Stimulated activated CD4-positive, alpha-beta T cell treated with anti-CD3 and anti-CD28 coated beads, Interleukin-12 subunit alpha, Interleukin-12 subunit beta, amount 100 ng/mL, for 4 hours (primary cell): Measurements from ENCODE around the gene ABCB9.

Experiments
- DNase-seq: peaks from one replicate; pipeline ENCODE4 v3.0.0-alpha.2; 2020

ABCB9 gene

DNA sequence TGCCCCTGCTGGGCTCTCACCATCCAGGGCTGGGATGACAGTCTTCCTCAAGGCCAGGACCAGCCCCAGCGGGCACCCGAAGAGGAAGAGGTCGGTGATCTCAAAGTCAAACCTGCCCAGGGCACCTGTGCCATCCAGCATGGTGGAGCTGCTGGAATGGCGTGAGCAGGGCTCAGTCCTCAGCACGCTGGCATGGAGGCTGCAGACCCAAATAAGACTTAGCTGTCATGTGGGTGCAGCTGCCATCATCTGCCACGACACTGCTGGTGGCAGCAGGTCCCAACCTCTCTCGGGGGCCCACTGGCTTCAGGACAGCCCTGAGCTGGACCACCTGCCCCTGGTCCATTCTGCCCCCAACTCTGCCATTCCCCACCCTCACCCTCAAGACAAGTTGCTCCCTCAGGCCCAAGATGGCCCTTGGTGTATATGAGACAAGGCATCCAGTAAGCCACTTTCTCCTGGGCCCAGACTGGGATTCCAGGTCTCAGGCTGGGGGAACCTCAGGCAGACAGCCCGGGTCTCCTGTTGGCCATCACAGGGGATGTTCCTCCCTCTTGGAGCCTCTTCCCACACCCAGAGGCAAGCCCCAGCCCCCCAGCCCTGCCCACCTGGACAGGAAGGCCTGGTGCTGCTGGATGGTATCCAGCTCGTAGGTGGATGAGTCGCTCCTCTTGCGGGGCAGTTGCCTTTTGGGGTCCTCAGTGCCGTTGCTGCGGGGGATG, 28.7 kb upstream of the ABCB9 start:
- no peak for DNase-seq

DNA sequence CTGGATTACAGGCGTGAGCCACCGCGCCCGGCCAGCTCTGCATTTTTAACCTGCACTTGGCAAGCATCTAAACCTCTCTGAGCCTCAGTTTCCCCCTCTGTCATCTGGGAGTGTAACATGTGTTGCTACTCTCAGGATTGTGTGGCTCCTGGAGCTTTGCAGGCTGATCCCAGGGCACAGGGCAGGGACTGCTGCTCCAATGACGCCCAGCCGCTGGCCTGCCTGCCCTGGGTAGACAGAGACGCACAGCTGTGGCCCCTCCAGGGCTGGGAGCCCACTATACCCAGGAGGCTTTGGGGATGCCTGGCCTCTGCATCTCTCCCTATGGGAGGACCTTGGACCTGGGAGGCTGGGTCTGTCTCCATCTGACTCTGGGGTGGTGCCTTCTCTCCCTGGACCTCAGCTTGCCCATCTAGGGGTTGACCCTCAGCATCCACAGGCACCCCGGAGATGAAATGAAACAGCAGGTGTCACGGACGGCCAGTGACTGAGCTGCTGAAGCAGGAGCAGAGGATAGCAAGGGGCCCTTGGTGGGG, 27.9 kb upstream of the ABCB9 start:
- no peak for DNase-seq

DNA sequence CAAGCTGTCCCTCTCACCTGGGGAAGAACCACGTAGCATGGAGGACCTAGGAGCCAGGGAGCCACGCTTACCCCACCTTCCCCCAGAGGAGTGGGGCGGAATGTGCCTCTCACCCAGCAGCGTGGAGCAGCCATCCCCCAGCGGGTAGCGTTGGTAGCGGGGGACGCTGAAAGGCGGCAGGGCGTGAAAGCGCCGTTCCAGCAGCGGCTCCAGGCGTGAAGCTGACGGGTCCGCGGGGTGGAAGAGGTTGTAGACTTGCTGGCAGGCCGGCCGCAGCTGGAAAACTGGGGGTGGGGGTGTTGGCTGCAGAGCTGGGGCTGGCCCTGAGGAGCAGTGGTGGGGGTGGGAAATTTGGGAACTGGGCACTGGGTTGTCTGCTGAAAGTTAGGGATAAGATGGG, 26.1 kb upstream of the ABCB9 start:
- no peak for DNase-seq

DNA sequence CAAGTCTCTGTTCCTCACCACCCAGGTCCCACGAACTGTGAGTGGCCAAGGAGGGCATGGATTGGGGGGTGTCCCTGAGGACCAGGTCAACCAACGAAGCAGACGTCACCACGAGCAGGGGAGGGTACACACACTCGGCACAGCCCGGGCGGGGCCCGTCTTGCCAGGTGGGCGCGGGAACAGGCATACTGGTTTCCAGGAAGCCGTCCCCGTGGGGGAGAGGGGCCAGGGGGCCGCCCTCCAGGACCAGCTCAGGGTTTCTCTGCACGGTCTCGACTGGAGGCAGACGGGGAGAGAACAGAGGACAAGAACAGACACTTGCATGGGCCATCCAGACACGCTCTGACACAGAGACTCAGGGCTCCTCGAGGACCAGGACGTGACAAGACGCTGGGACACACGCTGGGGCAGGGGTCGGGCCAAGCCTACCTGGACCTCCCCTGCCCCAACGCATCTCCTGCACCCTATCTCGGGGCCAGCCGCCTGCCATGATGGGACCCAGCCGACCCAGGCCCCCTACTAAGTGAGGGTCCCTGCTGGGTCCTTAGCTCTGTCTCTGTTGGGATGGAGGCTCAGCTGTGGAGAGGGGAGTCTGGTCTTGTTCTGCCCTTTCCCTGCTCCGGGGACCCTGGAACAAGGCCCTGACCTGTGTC, 25.5 kb upstream of the ABCB9 start:
- no peak for DNase-seq

DNA sequence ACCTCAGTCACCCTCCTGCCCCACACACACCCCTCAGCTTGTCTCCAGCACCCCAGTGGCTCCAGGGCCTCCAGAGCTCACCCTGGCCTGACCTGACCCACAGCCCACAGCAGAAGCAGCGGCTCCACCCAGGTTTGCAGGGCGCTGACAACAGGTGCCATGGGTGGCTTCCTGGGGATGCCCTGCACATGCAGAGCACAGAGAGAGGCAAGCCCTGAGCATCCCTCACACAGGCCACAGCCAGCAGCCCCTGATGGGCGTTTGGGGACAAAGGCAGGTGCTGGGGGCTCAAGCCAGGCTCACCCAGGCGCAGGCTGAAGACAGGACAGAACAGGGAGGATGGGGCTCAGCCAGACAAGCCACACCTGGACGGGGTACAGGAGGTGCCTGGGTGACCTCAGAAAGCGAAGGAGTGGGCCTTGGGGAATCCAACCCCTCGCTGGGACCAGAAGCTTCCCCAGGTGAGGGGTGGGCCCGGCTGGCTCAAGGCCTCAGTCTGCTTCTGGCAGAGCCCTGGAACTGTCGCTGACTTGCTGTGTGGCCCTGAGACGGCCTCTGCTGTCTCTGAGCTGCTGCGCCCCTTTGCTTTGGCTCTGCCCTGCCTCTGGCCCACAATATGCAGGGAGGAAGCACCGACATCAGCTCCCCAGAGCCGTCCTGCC, 24.8 kb upstream of the ABCB9 start:
- DNase-seq, result no peak

DNA sequence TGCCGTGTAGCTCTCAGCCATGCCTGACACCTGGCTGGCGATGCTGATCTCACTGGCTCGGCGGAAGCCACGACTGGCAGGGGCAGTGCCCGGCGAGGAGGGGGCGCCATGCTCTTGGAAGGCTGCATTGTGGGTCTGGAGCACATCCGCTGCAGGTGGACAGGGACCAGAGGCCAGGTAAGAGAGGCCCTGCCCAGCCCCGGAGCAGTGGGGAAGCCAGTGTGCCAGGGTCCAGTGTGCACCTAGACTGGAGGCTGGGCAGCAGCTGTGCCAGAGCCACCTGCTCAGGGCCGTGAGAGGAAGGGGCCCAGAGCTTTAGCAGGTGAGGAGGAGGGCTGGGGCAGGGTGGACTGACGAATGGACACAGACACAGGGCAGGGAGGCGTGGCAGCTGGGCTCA, 24.3 kb upstream of the ABCB9 start:
- no peak for DNase-seq

DNA sequence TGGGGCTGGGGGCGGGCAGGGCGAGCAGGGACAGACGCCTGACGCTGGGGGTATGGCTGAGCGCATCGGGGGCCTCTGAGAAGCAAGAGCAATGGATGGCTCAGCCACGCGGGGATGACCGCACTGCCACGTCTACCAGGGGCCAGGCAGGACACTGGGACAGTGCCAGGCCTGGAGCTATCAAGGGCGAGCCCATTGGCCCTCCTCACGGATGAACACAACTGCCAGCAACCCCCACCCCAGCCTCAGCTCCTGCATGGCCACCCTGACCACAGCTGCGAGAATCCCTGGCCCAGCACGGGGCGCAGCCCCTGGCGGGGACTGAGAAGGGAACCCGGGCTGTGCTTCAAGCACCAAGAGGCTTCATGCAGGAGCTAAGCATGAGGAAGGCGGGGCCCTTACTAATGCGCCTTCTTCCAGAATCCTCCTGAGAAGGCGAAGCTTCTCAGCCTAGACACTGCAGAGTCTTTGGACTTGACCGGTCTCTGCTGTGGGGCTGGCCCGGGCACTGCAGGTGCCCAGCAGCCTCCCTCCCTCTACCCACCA, 23.7 kb upstream of the ABCB9 start:
- DNase-seq, result no peak

DNA sequence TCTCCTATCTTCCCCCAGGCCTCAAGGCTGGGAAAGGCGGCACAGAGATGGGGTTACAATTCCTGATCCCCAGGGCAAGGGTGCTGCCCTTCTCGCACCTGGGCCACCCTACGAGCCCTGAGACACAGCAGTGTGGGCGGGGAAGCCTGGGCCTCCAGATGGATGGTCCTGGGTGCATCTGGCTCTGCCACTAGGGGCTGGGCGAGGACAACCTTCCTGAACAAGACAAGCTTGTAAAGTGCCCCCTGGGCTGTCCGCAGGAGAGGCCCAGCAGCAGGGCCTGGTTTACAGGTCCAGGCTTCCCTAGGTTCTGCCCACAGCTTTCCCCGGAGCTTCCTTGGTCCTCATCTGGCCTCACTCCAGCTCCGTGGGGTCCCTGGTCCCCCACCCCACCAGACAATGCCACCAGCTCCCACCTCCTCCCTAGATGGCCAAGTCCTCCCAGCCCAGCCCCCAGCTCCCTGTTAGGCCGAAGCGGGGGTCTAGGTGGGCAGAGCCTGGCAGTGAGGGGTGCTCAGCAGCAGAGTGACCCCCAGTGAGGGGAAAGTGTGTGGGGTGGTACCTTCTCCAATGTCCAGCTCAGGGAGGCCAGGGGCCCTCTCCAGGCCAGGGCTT, 23.1 kb upstream of the ABCB9 start:
- no peak for DNase-seq

DNA sequence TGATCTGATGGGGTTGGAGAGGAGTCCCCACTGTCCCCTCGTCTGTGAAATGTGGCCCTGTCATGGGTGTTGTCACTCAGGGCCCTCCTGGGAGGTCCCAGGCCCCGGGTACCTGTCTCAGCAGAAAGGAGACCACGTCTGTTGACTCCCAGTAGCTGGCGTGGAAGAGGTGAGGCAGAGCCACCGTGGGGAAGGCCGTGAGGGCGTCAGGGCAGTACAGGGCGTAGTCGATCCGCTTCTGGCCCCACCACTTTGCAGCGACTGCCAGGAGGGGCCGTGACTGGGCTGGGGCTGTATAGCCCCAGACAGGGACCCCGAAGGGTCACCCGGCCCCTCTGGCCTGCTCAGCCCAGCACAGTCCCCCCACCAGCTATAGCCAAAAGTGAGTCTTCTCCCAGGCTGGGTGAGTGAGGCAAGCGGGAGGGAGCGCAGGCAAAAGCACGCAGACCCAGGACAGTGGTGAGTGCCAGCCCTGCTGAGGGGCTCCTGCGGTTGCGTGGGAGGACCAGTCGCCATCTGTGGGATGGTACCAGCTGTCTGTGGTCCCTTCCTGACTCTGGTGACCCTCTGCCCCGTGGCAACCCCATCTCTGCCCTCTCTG, 22.4 kb upstream of the ABCB9 start:
- DNase-seq, result no peak

DNA sequence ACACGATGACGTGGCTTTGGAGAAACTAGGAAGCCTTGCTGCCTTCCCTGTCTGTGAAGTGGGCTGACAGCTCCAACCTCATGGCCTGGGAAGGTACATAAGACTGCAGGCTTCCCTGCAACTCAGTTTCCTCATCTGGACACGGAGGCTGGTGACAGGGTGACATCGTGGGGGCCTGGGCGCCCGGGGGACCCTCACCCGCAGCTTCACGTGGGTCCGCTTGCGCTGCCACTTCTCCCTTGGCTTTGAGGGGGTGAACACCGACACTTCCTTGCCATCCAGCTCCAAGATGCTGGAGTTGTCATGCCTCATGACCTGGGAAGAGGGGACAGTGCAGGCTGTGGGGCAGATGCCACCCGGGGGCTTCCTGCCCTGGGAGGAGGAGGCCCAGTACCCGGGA, 21.8 kb upstream of the ABCB9 start:
- no peak for DNase-seq

DNA sequence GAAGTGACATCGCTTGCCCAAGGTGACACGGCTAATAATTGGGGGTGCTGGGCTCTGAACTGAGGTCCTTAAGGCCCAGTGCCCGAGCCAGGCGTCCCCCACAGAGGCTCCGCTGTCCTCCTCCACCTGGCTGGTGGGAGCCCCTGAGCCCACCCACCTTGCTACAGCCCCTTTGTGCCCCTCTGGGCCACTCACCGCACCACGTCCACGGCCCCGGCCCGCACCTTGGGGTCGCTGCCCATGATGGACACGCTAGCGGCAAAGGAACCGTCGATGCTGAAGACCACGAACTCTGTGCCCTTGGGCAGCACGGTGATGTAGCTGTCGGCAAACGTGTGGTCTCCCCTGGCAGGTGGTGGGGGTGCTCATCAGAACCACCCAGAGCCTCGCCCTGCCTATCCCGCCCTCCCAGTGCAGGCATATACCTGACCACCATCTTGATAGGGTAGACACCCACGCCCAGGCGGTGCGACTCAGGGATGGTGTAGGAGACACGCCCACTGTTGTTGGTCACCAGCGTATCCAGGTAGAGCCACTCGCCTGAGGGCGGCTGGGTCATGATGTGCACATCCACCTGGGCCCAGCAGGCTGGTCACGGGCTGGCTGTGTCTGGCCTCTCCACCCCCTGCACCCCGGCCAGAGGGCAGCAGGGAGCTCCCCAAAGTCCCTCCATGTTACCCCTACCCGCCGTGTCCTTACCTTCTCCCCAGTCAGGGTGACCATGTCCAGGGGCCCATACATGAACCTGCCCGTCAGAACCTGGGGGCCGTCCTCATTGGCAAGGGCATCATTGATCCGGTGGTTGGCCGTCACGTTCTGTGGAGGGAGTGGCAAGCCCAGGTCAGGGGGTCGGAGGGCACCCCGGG, 21.1 kb upstream of the ABCB9 start:
- no peak for DNase-seq

DNA sequence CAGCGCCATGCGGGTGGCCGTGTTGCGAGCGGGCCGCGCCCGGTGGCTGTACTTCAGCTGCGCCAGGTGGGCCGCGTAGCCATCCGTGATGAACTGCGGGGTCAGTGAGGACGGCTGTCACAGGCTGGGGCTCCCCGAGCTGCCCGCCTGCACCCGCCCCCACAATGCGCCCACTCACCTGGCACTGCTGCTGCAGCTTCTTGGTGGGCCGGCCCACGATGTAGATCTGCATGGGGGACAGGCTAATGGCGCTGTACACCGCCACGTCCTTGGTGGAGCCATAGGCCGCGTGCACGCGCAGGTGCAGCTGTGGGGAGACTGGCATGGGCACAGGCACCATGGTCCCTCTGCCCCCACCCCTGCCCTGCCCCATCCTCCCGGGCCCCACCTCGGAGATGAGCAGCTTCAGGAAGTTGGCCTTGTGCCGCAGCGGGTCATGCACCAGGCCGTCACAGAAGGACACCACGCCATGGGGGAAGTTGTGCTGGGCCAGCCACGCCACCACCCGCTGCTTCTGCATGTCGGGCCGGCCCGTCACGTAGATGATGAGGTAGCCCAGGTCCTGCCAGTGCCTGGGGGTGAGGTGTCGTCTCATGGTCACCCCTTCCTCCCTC, 20.1 kb upstream of the ABCB9 start:
- DNase-seq, result no peak

DNA sequence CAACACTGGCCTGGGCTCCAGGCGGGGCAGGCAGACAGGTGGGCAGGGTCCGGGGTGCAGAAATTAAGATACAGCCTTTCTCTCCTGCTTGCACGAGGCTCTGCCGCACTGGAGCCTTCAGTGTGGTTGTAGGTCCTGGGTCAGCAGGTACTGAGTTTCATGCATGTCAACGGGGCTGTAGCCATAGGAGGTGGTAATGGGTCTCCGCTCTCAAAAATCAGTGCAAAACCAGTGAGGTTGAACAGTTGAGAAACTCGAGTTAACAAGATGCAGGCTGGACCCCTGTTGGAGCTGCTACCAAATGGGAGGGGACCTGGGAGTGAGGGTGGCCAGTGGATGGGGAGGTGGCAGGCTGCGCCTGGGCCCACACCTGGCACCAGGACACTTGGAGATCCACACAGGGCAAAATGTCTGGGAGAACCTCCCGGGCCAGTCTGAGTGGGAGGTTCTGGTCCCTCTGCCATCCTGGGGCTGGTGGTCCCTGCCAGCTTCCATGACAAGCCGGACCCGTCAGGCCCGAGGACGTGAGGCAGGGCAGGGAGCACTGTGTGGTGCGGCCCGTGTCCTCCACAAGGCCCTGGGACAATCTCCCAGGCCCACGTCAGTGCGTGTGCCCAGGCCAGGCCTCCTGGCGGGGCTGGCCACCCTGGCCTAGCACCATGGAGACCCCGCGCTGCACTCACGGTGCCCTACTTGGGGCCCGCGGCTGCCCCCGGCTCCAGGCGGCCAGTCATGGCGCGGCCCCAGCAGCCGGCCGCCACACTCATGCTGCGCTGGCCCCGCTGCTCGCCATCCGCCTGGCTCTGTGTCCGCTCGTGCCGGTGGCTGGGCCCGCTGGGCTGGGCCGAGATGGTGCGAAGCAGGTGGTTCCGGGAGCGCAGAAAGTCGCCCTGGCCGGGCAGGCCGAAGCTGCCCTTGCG, 19.3 kb upstream of the ABCB9 start:
- no peak for DNase-seq

DNA sequence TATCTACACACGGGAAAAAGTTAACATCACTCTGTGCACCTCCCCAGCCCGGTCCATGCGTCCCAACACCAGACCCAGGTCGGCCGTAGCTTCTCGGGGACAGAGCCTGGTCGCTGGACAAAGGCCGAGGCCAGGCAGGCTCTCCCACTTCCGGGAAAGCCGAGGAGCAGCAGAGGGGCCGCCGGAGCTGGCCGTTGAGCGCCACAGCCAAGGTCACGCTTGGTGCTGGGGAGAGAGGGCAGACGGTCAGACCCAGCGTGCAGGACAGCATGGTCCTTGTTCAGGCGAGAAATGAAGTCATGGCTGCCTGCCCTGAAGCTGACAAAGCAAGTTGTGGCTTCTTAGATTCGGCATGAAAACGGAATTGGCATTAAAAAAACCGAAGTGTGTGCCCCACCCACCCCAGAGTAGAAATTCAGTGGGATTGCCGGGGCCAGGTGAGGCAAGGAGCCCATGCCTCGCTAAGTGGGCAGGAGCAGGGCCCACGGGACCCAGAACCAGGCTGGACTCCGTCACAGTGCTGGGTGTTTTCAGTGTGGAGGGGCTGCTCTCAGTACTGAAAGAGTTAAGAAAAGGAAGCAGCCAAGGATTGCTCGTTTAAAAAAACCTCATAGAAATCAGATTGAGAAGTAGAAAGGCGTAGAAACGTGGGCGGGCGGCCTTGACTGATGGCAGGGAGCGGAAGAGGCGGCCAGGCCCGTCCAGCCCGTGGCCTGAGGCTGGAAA, 18.5 kb upstream of the ABCB9 start:
- no peak for DNase-seq

DNA sequence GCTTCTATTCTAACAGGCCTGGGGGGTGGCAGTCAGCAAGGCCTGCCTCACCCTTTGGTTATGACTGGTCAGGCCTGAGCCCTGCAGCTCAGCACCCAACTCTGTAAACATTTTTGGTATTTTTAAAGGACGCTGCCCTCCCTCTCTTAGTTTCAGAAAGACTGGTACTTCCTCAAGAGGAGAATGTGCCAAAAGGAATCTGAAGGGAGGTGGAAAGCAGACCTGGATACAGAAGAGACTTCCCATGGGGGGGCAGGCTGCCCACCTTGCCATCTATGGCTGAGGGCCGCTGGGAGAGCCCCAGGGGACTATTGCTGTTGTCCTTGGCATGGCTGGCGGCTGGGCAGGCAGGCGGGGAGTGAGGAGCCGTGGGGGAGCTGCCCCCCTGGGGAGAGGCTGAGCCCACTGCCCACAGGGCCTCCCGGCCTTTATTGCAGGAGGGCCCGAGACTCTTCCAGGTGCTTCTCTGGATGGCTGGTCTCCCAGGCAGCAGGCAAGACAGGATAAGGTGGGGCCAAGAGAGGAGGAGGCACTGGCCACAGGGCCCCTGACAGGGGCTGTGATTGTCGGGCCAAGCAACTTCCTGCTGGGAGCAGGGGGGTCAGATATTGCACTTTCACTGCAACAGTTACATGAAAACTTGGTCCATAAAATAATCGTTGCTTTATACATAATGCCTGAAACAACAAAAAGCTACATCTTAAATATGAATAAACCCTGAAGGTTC, 17.7 kb upstream of the ABCB9 start:
- no peak for DNase-seq

DNA sequence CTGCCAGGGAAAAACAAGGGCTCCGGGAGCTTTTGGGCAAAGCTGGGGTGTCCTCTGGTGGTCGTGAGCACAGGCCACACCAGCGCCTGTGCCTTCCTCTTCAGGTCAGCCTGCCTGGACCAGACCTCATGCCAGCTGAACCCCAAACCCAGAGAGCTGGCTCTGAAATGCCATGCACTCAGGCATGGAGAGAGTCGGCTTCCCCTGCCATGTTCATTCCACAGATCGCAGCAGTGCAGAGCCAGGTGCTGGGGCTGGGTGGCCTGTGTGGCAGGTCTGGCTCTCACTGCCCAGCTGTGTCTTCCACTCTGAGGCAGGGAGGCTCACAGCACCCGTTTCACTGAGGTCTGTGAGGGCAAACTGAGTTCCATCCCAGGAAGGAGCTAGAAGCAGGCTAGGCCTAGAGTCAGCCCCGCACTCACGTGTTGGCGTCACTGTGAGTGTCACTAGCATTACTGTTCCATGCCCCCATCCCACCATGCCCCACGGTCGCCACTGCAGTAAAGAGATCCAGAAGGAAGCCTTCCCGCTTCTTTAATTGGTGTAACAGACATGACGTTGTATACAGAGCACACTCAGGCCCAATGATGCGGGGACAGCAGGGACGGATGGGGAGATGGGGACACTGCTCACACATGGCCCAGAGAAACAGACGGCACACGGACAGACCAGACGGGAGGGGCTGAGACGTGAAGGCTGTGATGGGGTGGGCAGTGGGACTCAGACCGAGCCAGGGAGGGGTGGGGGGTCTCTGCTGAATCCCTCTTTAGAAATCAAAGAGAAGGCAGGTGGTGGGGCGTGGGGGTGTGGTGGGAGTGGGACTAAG, 16.9 kb upstream of the ABCB9 start:
- DNase-seq, result no peak

DNA sequence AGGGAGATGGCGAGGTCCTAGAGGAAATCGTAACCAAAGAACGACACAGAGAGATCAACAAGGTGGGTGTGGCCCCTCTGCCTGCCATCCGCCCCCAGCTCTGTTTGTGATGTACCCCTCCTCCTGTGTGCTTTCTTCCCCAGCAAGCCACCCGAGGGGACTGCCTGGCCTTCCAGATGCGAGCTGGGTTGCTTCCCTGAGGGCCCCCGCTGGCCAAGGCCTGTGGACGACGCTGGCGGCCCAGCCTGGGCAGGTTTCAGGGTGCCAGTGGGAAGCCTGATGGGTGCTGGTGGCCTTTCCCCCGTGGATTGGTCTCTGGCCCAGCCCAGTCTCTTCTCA, 16.2 kb upstream of the ABCB9 start:
- no peak for DNase-seq
